ENCODE results near the gene ZNF197. TPM values are rescaled to one million over a fixed set of nuclear protein-coding genes. Genes with fewer than 3 reads are reported as not detected.

The ZNF197 gene
- total and polyA plus RNA-seq, 2 experiments from 2014 or later = 5.6 to 18.9 TPM

DNA sequence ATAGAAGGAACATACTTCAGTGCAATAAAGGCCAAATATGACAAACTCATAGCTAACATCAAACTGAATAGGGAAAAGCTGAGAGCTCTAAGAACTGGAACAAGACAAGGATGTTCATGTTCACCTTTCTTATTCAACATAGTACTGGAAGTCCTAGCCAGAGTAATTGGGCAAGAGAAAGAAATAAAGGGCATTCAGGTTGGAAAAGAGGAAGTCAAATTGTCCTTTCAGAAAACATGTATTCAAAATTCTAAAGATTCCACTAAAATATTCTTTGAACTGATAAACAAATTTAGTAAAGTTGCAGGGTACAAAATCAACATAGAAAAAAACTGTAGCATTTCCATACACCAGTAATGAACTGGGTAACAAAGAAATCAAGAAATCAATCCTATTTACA, 12.2 kb upstream of the ZNF197 start:
- peaks cover 9% of the 10 kb centered on the region for H3K36me3 Mint-ChIP-seq (ENCODE audit: low read depth)

DNA sequence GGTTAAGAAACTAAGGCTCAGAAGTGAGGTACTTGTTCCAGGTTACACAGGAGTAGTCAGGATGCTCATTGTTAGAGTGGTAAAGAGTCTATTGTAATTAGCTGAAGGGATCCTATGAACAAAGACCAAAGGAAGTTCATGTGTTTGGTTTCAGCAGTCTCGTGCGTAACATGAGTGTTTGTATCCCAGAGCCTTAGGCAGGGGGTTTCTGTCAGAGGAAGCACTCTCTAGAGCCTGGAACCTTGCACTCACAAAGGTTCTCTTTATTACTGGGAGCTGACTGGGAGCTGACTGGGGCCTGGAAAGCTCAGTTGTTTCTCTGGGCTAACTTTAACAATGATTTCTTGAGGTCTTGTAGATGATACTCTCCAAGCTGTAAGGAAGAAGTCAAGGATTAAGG, 3.9 kb downstream of the ZNF197 start:
- Histone ChIP-seq H3K4me1 (ENCODE audit: insufficient read depth) (peaks cover 10% of the 10 kb centered on the region), H3K4me2 (no peak overlapping the region), H3K4me3 (no peak overlapping the region), H2AFZ (no peak overlapping the region), H3F3A (replicated peaks; ENCODE audit: low read depth) (no peaks in the 10 kb centered on the region), H3K36me3 (ENCODE audit: insufficient read depth) (peaks cover 9% of the 10 kb centered on the region), H3K79me2 (replicated peaks; ENCODE audit: insufficient read depth) (peaks cover 25% of the 10 kb centered on the region), H3K27me3 (ENCODE audit: insufficient read depth) (no peaks in the 10 kb centered on the region), H3K9me2 (ENCODE audit: insufficient read depth) (peaks cover 2% of the 10 kb centered on the region; the same call in 1 of the 2 replicates), H4K20me1 (replicated peaks; ENCODE audit: insufficient read depth) (no peaks in the 10 kb centered on the region; the same call in 1 of the 2 replicates), H3K27ac (ENCODE audit: low read depth) (no peak overlapping the region)
- H3K27ac Mint-ChIP-seq = no peak overlapping the region
- no peak for DNase-seq (ENCODE audit: low spot score)
- no peak overlapping the region for H3K4me3 Mint-ChIP-seq
- ATAC-seq = no peak
- H3K4me1 Mint-ChIP-seq = peaks cover 5% of the 10 kb centered on the region
- H3K27me3 Mint-ChIP-seq (ENCODE audit: insufficient read depth, low read depth, poor library complexity) = no peaks in the 10 kb centered on the region
- no peaks in the 10 kb centered on the region for H3K9me3 Mint-ChIP-seq
- H3K36me3 Mint-ChIP-seq (ENCODE audit: low read depth) = peaks cover 21% of the 10 kb centered on the region
- TF ChIP-seq REST (IDR thresholded peaks at IDR 0.05; ENCODE audit: unreplicated experiment) = no peak
- TF ChIP-seq EZH2 (IDR thresholded peaks at IDR 0.05; ENCODE audit: low read depth, unreplicated experiment) = no peak
- TF ChIP-seq, protein P1, sequence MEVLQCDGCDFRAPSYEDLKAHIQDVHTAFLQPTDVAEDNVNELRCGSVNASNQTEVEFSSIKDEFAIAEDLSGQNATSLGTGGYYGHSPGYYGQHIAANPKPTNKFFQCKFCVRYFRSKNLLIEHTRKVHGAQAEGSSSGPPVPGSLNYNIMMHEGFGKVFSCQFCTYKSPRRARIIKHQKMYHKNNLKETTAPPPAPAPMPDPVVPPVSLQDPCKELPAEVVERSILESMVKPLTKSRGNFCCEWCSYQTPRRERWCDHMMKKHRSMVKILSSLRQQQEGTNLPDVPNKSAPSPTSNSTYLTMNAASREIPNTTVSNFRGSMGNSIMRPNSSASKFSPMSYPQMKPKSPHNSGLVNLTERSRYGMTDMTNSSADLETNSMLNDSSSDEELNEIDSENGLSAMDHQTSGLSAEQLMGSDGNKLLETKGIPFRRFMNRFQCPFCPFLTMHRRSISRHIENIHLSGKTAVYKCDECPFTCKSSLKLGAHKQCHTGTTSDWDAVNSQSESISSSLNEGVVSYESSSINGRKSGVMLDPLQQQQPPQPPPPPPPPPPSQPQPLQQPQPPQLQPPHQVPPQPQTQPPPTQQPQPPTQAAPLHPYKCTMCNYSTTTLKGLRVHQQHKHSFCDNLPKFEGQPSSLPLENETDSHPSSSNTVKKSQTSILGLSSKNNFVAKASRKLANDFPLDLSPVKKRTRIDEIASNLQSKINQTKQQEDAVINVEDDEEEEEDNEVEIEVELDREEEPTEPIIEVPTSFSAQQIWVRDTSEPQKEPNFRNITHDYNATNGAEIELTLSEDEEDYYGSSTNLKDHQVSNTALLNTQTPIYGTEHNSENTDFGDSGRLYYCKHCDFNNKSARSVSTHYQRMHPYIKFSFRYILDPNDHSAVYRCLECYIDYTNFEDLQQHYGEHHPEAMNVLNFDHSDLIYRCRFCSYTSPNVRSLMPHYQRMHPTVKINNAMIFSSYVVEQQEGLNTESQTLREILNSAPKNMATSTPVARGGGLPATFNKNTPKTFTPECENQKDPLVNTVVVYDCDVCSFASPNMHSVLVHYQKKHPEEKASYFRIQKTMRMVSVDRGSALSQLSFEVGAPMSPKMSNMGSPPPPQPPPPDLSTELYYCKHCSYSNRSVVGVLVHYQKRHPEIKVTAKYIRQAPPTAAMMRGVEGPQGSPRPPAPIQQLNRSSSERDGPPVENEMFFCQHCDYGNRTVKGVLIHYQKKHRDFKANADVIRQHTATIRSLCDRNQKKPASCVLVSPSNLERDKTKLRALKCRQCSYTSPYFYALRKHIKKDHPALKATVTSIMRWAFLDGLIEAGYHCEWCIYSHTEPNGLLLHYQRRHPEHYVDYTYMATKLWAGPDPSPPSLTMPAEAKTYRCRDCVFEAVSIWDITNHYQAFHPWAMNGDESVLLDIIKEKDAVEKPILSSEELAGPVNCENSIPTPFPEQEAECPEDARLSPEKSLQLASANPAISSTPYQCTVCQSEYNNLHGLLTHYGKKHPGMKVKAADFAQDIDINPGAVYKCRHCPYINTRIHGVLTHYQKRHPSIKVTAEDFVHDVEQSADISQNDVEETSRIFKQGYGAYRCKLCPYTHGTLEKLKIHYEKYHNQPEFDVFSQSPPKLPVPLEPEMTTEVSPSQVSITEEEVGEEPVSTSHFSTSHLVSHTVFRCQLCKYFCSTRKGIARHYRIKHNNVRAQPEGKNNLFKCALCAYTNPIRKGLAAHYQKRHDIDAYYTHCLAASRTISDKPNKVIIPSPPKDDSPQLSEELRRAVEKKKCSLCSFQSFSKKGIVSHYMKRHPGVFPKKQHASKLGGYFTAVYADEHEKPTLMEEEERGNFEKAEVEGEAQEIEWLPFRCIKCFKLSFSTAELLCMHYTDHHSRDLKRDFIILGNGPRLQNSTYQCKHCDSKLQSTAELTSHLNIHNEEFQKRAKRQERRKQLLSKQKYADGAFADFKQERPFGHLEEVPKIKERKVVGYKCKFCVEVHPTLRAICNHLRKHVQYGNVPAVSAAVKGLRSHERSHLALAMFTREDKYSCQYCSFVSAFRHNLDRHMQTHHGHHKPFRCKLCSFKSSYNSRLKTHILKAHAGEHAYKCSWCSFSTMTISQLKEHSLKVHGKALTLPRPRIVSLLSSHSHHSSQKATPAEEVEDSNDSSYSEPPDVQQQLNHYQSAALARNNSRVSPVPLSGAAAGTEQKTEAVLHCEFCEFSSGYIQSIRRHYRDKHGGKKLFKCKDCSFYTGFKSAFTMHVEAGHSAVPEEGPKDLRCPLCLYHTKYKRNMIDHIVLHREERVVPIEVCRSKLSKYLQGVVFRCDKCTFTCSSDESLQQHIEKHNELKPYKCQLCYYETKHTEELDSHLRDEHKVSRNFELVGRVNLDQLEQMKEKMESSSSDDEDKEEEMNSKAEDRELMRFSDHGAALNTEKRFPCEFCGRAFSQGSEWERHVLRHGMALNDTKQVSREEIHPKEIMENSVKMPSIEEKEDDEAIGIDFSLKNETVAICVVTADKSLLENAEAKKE (CRISPR knock-in tag; IDR thresholded peaks at IDR 0.05) = no peak
- TF ChIP-seq JUNB (IDR thresholded peaks at IDR 0.05; ENCODE audit: unreplicated experiment) = no peak

More for the DNA sequence above, 12.2 kb upstream of the ZNF197 start:
- H3F3A ChIP-seq (replicated peaks; ENCODE audit: low read depth) = no peaks in the 10 kb centered on the region
- 0 out of 2 replicates have a peak, but pooled peaks cover 4% of the 10 kb centered on the region for H3K36me3 ChIP-seq (ENCODE audit: insufficient read depth)
- H3K4me1 ChIP-seq (ENCODE audit: insufficient read depth) = no peaks in the 10 kb centered on the region
- Mint-ChIP-seq H3K4me3 (no peak overlapping the region), H3K27me3 (ENCODE audit: insufficient read depth, low read depth, poor library complexity) (no peaks in the 10 kb centered on the region), H3K9me3 (peaks cover 5% of the 10 kb centered on the region; the same call in 2 of the 3 replicates), H3K4me1 (no peaks in the 10 kb centered on the region), H3K27ac (no peak overlapping the region)
- H3K4me3 ChIP-seq = no peak overlapping the region
- H3K27ac ChIP-seq (ENCODE audit: low read depth) = no peak overlapping the region
- H4K20me1 ChIP-seq (replicated peaks; ENCODE audit: insufficient read depth) = peaks cover 3% of the 10 kb centered on the region; the same call in 1 of the 2 replicates
- no peaks in the 10 kb centered on the region for H3K9me2 ChIP-seq (ENCODE audit: insufficient read depth)
- no peaks in the 10 kb centered on the region for H3K79me2 ChIP-seq (replicated peaks; ENCODE audit: insufficient read depth)
- no peak for DNase-seq (ENCODE audit: low spot score)
- no peak for TF ChIP-seq NANOG (IDR thresholded peaks at IDR 0.05; ENCODE audit: borderline replicate concordance)
- TF ChIP-seq STAT1 (IDR thresholded peaks at IDR 0.05; ENCODE audit: unreplicated experiment) = no peak
- TF ChIP-seq EZH2phosphoT487 (IDR thresholded peaks at IDR 0.05; ENCODE audit: unreplicated experiment) = no peak
- TF ChIP-seq, protein P2, sequence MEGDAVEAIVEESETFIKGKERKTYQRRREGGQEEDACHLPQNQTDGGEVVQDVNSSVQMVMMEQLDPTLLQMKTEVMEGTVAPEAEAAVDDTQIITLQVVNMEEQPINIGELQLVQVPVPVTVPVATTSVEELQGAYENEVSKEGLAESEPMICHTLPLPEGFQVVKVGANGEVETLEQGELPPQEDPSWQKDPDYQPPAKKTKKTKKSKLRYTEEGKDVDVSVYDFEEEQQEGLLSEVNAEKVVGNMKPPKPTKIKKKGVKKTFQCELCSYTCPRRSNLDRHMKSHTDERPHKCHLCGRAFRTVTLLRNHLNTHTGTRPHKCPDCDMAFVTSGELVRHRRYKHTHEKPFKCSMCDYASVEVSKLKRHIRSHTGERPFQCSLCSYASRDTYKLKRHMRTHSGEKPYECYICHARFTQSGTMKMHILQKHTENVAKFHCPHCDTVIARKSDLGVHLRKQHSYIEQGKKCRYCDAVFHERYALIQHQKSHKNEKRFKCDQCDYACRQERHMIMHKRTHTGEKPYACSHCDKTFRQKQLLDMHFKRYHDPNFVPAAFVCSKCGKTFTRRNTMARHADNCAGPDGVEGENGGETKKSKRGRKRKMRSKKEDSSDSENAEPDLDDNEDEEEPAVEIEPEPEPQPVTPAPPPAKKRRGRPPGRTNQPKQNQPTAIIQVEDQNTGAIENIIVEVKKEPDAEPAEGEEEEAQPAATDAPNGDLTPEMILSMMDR (conservative IDR thresholded peaks at IDR 0.05; ENCODE audit: low read depth in 2 of 2) = no peak
- TF ChIP-seq, protein P3, sequence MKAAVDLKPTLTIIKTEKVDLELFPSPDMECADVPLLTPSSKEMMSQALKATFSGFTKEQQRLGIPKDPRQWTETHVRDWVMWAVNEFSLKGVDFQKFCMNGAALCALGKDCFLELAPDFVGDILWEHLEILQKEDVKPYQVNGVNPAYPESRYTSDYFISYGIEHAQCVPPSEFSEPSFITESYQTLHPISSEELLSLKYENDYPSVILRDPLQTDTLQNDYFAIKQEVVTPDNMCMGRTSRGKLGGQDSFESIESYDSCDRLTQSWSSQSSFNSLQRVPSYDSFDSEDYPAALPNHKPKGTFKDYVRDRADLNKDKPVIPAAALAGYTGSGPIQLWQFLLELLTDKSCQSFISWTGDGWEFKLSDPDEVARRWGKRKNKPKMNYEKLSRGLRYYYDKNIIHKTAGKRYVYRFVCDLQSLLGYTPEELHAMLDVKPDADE (IDR thresholded peaks at IDR 0.05) = no peak
- H3K27me3 ChIP-seq (ENCODE audit: insufficient read depth) = no peaks in the 10 kb centered on the region
- no peak overlapping the region for H3K4me2 ChIP-seq
- ATAC-seq = no peak
- no peak overlapping the region for H2AFZ ChIP-seq

Data from GM23338 (cell line).